ENCODE results near the gene PFN3.

The PFN3 gene

DNA sequence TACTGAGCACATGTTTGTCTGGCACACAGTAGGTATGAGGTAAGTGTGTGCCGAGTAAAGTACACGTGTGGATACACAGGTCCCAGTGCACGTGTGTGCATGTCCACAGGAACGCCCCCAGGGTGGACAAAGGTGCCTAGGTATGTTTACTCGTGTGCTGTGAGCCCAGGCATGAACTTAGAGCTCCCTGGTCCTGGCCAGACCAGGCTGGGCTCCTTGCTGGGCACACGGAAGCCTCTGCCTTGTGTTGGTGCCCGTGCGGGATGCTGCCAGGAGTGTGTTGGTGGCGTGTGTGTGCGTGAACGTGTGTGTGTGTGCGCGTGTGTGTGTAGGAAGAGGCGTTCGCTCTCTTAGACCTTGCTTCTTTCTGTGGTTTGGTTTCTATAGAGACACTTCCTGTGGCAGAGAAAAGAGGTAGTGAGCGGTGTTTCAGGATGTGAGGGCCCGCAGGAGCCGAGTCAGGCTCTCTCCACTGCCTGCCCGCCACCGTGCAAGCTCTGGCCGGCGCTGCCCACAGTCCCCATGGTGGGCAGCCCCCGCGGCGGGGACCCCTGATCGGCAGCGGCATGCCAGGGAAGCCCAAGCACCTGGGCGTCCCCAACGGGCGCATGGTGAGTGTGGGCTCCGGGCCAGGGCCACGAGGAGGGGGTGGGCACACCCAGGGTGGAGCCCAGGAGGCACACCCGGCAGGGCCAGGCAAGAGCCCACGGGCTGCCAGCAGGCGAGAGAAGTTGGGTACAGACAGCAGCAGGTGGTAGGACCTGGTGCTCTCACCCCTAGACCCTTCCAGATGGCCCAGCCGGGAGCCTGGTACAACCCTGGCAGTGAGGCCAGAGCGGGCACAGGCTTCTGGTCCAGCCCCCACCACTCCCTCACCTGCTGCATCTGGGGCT lies 42.8 kb downstream of the PFN3 start, which contains the start of gene RGS14:
Gene RGS14 (plus strand): TSS at position 466 of the 893 bp plus-strand sequence. CDS start 101 bp downstream, at position 567.
- DNase-seq (ENCODE audit: low read depth): no peak
- H3K4me3 ChIP-seq (ENCODE audit: control insufficient read depth, low read depth, low read length): no peak within 1 kb of the TSS
- TF ChIP-seq, protein P1, sequence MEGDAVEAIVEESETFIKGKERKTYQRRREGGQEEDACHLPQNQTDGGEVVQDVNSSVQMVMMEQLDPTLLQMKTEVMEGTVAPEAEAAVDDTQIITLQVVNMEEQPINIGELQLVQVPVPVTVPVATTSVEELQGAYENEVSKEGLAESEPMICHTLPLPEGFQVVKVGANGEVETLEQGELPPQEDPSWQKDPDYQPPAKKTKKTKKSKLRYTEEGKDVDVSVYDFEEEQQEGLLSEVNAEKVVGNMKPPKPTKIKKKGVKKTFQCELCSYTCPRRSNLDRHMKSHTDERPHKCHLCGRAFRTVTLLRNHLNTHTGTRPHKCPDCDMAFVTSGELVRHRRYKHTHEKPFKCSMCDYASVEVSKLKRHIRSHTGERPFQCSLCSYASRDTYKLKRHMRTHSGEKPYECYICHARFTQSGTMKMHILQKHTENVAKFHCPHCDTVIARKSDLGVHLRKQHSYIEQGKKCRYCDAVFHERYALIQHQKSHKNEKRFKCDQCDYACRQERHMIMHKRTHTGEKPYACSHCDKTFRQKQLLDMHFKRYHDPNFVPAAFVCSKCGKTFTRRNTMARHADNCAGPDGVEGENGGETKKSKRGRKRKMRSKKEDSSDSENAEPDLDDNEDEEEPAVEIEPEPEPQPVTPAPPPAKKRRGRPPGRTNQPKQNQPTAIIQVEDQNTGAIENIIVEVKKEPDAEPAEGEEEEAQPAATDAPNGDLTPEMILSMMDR (IDR thresholded peaks at IDR 0.05; ENCODE audit: control insufficient read depth, insufficient read depth, low read depth, low read length, missing control alignments): no peak

DNA sequence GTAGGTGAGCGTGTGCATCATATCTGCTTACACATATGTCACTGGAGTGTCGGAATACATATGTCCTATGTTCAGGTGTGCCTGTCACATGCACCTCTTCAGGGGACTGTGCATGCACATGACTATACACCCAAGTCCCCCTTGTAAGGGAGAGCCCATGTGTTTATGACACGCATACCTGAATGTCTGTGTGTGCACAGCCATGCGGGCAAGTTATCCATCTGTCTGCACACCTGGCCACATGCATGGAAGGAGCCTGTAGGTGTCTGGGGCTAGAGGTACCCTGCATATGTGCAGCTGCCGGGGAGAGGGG lies 43.4 kb downstream of the PFN3 start:
- DNase-seq (ENCODE audit: low read depth): no peak
- H3K4me3 ChIP-seq (ENCODE audit: control insufficient read depth, low read depth, low read length): no peak overlapping the region
- TF ChIP-seq, protein P1 (IDR thresholded peaks at IDR 0.05; ENCODE audit: control insufficient read depth, insufficient read depth, low read depth, low read length, missing control alignments): no peak

DNA sequence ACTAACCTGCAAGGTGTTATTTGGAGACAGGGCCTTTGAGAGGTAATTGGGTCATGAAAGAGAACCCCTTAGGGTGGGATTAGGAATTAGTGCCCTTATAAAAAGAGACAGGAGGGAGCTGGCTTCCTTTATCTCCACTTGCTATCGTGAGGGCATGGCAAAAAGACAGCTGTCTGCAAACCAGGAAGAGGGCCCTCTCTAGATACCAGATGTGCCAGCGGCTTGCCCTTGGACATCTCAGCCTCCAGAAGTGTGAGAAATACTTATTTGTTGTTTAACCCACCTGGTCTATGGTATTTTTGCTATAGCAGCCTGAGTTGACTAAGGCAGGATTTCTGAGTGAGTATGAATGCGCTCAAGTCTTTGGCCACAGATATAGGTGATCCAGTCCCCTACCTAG lies 43.7 kb downstream of the PFN3 start:
- no peak overlapping the region for H3K4me3 ChIP-seq (ENCODE audit: control insufficient read depth, low read depth, low read length)
- TF ChIP-seq, protein P1 (IDR thresholded peaks at IDR 0.05; ENCODE audit: control insufficient read depth, insufficient read depth, low read depth, low read length, missing control alignments): no peak
- no peak for DNase-seq (ENCODE audit: low read depth)

DNA sequence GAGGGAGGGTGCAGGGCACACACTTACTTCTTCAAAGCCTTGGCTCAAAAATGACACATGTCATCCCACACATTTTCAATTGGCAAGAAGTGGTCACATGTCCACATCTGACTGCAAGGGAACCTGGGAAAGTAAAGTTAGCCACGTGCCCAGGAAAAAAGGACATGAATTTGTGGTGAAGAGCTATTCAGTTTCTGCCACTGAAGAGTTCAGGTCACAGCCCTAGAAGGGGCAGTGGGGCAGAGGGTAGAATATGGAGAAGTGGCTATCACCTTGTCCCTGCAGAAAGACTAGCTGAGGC lies 44.6 kb downstream of the PFN3 start:
- TF ChIP-seq, protein P1 (IDR thresholded peaks at IDR 0.05; ENCODE audit: control insufficient read depth, insufficient read depth, low read depth, low read length, missing control alignments): no peak
- DNase-seq (ENCODE audit: low read depth): no peak
- H3K4me3 ChIP-seq (ENCODE audit: control insufficient read depth, low read depth, low read length): no peak overlapping the region

DNA sequence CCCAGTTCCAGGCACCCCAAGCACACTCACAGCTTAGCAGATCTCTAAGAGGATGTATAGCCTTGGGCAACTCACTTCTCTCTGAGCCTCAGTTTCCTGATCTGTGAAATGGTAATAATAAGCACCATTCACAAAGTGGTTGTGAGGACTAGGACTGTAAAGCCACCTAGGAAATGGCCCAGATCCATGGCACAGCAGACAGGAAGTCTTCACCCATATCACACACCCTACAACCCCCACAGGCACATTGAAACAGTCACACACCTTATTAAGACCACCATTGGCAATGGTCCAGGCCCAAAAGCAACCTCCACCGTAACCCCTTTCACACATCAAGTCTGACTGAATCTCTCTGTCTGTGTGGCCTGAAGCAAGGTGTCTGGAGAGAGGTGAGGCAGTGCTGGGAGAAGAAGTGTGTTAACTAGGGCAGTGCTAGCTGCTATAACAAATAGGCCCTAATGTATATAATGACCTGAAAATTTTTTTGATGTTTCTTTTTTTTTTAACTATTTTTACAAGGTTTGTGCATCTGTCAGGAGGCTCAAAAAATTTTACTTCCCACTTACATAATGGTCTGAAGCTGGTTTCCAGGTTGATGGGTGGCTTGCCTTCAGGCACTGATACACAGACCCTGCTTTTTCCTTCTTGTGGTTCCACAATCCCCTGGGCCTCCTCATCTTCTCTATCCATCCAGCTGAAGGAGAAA lies 45.1 kb downstream of the PFN3 start:
- TF ChIP-seq, protein P1 (IDR thresholded peaks at IDR 0.05; ENCODE audit: control insufficient read depth, insufficient read depth, low read depth, low read length, missing control alignments): no peak
- no peak for DNase-seq (ENCODE audit: low read depth)
- no peak overlapping the region for H3K4me3 ChIP-seq (ENCODE audit: control insufficient read depth, low read depth, low read length)

DNA sequence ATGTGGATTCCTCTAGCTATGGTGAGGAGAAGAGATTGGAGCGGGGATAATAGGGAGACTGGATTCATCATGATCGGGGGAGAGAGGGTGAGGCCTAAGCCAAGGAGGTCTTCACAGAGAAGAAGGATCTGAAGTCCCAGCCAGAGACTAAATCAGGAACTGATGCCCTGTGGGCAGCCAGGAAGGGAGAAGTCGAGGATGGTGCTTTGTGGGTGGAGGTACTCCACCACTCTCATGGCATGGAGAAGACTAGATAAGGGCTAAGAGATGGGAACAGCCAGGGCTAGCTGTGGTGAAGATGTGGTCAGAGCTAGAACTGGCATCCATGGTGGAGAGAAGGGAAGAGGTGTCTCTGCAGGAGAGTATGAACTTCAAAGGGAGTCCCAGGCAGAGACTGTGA lies 45.8 kb downstream of the PFN3 start:
- no peak overlapping the region for H3K4me3 ChIP-seq (ENCODE audit: control insufficient read depth, low read depth, low read length)
- TF ChIP-seq, protein P1 (IDR thresholded peaks at IDR 0.05; ENCODE audit: control insufficient read depth, insufficient read depth, low read depth, low read length, missing control alignments): no peak
- no peak for DNase-seq (ENCODE audit: low read depth)

Measured in AG09309 (cell line).